Activated CD8-positive, alpha-beta memory T cell treated with anti-CD3 and anti-CD28 coated beads, Interleukin-2, amount 50 U/mL, for 24 hours (primary cell): ENCODE results near the gene REN.

ENCODE experiments used
- DNase-seq: peaks from one replicate; pipeline ENCODE4 v3.0.0-alpha.2; 2020; ENCODE audit errors: extremely low read depth

Gene REN

DNA sequence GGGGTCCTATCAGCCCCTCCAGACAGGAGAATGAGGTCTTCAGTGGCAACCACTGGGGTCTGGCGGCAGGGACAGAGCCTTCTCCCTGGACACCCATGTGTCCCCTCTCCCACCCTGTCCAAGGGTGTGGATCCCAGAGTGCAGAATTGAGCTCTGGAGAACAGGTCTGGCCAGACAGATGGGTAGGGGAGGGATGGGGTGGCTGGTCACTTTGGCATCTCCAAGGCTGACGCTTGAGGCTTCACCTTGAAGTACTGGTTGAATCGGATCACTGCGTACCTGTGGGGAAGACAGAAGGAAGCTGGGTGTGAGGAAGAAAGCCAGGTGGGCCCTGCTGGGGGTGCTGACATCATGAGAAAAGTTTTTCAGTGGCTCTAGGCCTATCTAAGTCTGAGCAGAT lies 34.2 kb downstream of the REN start:
- no peak for DNase-seq

DNA sequence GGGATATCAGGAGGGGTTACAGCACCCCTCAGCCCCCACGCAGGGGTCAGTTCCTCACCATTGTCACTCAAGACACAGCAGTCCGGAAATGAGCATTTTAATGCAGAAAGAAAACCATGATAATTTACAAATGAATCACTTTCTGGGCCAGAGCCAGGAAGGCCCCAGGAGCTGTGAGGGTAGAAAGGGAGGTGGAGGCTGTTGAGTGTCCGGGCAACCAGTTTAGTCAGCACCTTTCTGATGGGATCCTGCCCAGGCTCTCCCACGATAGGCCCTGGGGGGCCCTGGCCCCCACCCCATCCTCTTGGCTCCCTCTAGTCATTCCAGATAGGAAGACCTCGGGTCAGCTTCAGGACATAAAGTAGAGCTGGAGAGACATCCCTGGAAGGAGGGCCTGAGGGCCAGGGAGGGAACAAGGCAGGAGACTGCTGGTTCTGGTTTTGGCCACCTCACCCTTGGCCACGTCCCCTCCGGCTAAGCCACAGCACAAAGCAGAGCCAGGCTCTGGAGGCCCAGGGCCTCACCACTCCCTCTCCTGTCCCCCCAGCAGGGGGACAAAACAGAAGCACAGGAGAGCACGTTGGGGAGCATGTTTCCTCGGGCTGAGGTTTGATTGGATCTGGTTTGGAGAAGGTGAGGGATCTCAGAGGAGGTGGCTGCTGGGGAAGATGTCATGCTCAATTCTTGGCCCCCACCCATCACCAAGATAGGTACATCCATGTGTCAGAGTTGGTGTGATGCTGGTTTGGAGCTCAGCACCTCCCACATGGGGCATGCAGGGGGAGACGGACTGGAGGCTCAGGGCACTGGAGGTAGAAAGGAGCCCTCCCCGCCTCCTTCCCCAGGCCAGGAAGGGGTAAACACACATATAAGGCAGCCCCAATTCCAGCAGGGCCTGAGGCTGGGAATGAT lies 34.9 kb downstream of the REN start:
- no peak for DNase-seq

GRCh38 chr1:204130178-204130577 lies 36.0 kb downstream of the REN start:
- no peak for DNase-seq

GRCh38 chr1:204128964-204129896 lies 36.9 kb downstream of the REN start:
- no peak for DNase-seq

DNA sequence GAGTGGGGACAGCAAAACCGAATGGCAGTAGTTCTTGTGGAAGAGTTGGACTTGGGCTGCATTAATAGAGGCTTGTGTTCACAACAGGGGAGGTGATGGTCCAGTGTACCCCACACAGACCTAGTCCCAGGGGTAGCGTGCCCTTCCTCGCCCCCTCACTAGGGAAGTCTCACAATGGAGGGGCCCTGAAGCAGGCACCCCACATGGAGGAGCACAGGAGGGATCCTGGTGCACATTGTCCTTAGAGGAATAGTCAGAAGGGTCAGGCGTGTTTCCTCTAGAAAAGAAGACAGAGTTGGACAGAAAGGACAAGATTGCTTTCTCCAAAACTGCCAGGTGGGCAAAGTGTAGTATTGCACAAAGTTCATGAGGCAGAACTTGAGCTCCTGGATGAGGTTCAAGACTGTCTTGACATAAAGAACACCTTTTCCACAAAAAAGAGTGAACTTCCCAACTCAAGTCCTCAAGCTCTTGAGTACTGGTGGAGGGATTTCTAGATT lies 37.6 kb downstream of the REN start:
- DNase-seq, result no peak

- DNase-seq, result no peak
Observed at GRCh38 chr1:204127597-204128242, 38.4 kb downstream of the REN start.

DNA sequence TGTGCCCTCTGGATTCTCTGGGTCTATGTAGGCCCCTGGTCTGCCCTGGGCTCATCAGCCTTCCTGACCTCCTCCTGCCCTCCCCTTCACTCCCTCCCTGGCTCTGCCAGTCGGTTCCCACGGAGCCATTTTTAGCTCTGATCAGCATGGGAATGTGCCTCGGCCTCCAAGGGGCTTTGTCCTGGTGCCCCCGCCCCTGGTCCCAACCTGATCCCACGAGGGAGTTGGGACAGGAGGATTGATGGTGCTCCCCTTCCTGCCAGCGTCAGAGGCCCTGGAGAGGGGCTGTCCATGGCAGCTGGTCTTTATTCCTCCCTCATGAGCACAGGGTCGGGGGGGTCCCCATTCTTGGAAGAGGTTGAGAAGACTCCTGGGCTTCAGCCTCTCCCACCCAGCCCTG lies 39.2 kb downstream of the REN start:
- DNase-seq, result no peak

- no peak for DNase-seq
Observed at GRCh38 chr1:204126386-204126785, 39.8 kb downstream of the REN start.

GRCh38 chr1:204125759-204126351 lies 40.3 kb downstream of the REN start:
- no peak for DNase-seq

- no peak for DNase-seq
Observed at GRCh38 chr1:204124639-204125038, 41.5 kb downstream of the REN start.

GRCh38 chr1:204123376-204123775 lies 42.8 kb downstream of the REN start:
- DNase-seq, result no peak

DNA sequence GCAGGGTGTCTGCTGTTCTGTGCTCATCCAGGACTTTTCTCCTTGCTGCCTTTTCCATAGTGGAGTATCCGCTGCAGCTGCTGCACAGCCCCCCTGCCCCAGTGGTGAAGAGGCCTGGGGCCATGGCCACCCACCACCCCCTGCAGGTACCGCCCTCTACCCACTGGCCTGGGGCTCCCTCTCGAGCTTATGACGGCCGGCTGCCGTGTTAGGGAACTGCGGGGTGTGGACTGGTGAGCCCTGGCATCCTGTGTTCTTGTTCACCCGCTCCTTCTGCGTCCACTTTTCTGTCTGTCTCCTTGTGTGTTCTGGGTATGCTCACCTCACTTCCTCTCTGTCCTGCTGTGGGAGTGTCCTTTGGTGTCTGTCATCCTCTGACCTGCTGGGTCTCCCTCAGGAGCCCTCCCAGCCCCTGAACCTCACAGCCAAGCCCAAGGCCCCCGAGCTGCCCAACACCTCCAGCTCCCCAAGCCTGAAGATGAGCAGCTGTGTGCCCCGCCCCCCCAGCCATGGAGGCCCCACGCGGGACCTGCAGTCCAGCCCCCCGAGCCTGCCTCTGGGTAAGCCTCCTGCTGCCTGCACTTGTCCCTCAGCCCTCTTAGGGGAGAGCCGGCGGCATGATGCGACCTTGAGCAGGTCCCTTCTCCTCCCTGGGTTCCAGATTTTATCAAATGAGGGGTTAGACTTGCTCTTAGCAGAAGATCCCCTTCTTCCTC lies 44.1 kb downstream of the REN start:
- no peak for DNase-seq

GRCh38 chr1:204116539-204116938 lies 49.6 kb downstream of the REN start:
- DNase-seq, result no peak

DNA sequence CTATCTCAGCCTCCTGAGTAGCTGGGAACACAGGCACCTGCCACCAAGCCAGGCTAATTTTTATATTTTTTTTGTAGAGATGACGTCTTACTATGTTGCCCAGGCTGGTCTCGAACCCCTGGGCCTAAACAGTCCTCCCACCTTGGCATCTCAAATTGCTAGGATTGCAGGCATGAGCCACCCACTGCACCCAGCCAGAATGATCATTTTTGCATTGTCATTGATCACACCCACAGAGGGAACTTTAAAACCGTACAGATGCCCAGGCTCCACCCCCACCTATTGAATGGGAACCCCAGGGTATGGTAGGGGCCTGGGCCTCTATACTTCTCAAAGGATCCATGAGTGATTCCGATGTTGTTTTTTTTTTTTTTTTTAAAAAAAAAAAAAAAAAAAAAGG lies 51.0 kb downstream of the REN start:
- no peak for DNase-seq

DNA sequence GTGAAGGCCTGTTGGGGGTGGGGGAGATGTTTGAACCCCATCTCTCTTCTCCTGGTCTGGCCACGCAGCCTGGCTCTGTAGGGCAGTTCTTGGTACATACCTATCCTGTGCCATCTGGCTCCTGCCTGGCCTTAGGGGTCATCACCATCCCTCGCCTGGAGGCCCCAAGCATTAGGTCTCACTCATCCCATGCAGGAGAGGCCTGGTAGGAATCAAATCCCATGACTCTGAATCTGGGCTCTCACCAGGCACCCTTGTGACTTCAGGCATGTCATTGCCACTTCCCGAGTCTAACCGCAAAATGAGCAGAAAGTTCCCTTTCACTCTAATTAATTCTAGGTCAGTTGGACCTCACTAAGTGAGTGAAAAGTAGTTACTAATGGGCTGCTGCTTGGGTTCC lies 51.5 kb downstream of the REN start:
- DNase-seq, result no peak

DNA sequence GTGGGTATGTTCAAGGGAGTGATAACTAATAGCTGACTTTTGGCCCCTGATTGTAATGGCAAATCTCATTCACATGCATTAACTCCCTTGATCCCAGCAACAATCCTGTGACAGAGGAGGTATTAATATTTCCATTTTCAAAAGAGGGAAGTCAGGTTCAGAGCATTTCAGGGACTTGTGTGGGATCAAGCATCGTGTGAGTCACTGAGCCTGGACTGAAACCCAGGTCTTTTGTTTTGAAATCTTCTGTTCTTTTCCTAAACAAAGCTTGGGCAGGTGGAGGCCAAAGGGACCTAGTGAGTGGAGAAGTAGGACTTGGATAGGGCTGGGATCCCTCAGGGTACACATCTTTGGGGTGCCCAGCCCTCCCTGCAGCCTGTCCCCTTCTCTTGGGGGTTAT lies 52.2 kb downstream of the REN start:
- no peak for DNase-seq

GRCh38 chr1:204112876-204113730 lies 53.0 kb downstream of the REN start:
- DNase-seq, result no peak

- DNase-seq, result no peak
Observed at GRCh38 chr1:204110894-204111633, 55.1 kb downstream of the REN start.
